Gastrocnemius medialis (tissue), 4 donors: ENCODE results near the gene CYP2A7.
"Not testable (repeated sequence)": the region's sequence is repeated elsewhere in the genome, so short reads cannot be mapped to it uniquely, and the experiment has no call there.

Source experiments
- CTCF ChIP-seq, 5 experiments: fragments of 450-650 bp in 3 of 5; fragments of 200-600 bp in 2 of 5; sonication (generic) in 2 of 5; IDR thresholded peaks in 4 of 5; conservative IDR thresholded peaks in 1 of 5; 1 replicate in 4 of 5; 2 replicates in 1 of 5; pipeline ENCODE4 v1.5.1; 2016 to 2019; ENCODE audit warnings: antibody characterized with exemption in 5 of 5, mild to moderate bottlenecking in 3 of 5, moderate library complexity in 3 of 5
- POLR2A ChIP-seq, 2 donors: fragments of 450-650 bp; IDR thresholded peaks; one replicate each; pipeline ENCODE4 v1.6.1; 2017; ENCODE audit warnings: antibody characterized with exemption in 2 of 2, mild to moderate bottlenecking in 2 of 2, moderate library complexity in 2 of 2

DNA sequence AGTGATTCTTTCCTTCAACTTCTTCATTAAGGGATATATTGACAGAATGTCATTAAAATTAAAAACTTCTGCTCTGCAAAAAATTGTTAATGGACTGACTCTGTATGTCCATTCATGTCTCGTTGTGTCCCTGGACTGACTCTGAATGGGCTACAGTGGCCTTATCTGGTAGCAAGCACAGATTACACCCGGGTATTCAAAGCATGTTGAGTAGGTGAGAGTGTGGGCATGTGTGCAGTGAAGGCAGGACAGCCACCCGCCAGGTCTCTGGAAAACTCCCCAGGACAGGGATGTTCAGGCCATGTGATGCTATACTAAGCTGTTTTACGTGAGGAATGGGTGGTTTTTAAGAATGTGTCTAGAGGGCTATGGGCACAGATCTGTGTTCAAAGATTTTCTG, 7.2 kb downstream of the CYP2A7 start:
- not testable (repeated sequence) for TF ChIP-seq CTCF (IDR thresholded peaks at IDR 0.05 in 4 of 5, conservative IDR thresholded peaks at IDR 0.05 in 1 of 5); POLR2A (IDR thresholded peaks at IDR 0.05)
